Smooth muscle cell (in vitro differentiated cells): ENCODE data around the gene COL19A1. TPM values are rescaled to one million over a fixed set of nuclear protein-coding genes. Genes with fewer than 3 reads are reported as not detected.

Source experiments
- DNase-seq: peaks from one replicate; lab custom pipeline; 2025; ENCODE audit not compliant: unreplicated experiment; lab: John Stamatoyannopoulos, UW
- H2AFZ ChIP-seq: fragments of 200-600 bp; sonication (generic); 2 replicates; pipeline ENCODE4 v1.6.0; 2016; ENCODE audit warnings: antibody characterized with exemption, low read depth, mild to moderate bottlenecking
- H3F3A ChIP-seq: fragments of 200-600 bp; sonication (generic); 2 replicates; pipeline ENCODE4 v1.6.0; 2017; ENCODE audit warnings: antibody characterized with exemption, low read depth
- H3K27ac ChIP-seq: fragments of 200-600 bp; sonication (generic); 2 replicates; pipeline ENCODE4 v1.5.1; 2016; ENCODE audit warnings: low read depth, mild to moderate bottlenecking
- H3K27me3 ChIP-seq: fragments of 200-600 bp; sonication (generic); 2 replicates; pipeline ENCODE4 v1.6.1; 2016; ENCODE audit warnings: low read depth, mild to moderate bottlenecking
- H3K36me3 ChIP-seq: fragments of 200-600 bp; sonication (generic); 2 replicates; pipeline ENCODE4 v1.5.1; 2016; ENCODE audit warnings: low read depth
- H3K4me1 ChIP-seq: fragments of 200-600 bp; sonication (generic); 2 replicates; pipeline ENCODE4 v1.5.1; 2016; ENCODE audit warnings: low read depth
- H3K4me2 ChIP-seq: fragments of 200-600 bp; sonication (generic); 2 replicates; pipeline ENCODE4 v1.6.0; 2016; ENCODE audit warnings: mild to moderate bottlenecking
- H3K4me3 ChIP-seq: fragments of 200-600 bp; sonication (generic); 2 replicates; pipeline ENCODE4 v1.5.1; 2016; ENCODE audit warnings: mild to moderate bottlenecking
- H3K79me2 ChIP-seq: fragments of 200-600 bp; sonication (generic); 2 replicates; pipeline ENCODE4 v1.6.0; 2016; ENCODE audit warnings: low read depth, mild to moderate bottlenecking
- H3K9ac ChIP-seq: fragments of 200-600 bp; sonication (generic); 2 replicates; pipeline ENCODE4 v1.6.0; 2016; ENCODE audit warnings: low read depth
- H3K9me3 ChIP-seq: fragments of 200-600 bp; sonication (generic); replicated peaks from 2 replicates; pipeline ENCODE4 v1.5.1; 2016; ENCODE audit warnings: low read depth
- H4K20me1 ChIP-seq: fragments of 200-600 bp; sonication (generic); 2 replicates; pipeline ENCODE4 v1.6.0; 2016; ENCODE audit warnings: low read depth
- WGBS: methylation state at CpG from one replicate; pipeline ENCODE4 v1.1.7; 2016; ENCODE audit warnings: low lambda C conversion rate; 5-methylcytosine and 5-hydroxymethylcytosine counted together
- polyA plus RNA-seq: library from polyadenylated mRNA; unstranded; fragments of >200 nt; fragmentation: Nextera tagmentation; extraction: Ambion mirVana; gene quantifications from 2 replicates; pipeline ENCODE4 v1.2.1, GENCODE V29; 2016
- total RNA-seq: library from RNA; depleted of rRNA; stranded (reverse); fragments of >200 nt; gene quantifications from 2 replicates; pipeline ENCODE4 v1.2.3, GENCODE V29; 2014
- TF ChIP-seq, protein P1 (sequence below): fragments of 200-600 bp; sonication (generic); IDR thresholded peaks from 2 replicates; pipeline ENCODE4 v1.5.1; 2017; ENCODE audit warnings: borderline replicate concordance, mild to moderate bottlenecking, antibody characterized with exemption; ENCODE audit not compliant: insufficient read depth, poor library complexity, severe bottlenecking

Gene COL19A1
- total and polyA plus RNA-seq, 2 experiments from 2014 or later = 0.55 to 1.6 TPM

- Histone ChIP-seq H3F3A (no peaks in the 10 kb centered on the region), H3K4me3 (no peak overlapping the region), H3K9me3 (no peaks in the 10 kb centered on the region), H3K79me2 (no peaks in the 10 kb centered on the region), H4K20me1 (no peaks in the 10 kb centered on the region), H3K36me3 (no peaks in the 10 kb centered on the region), H3K4me1 (no peaks in the 10 kb centered on the region), H3K4me2 (no peak overlapping the region), H3K27me3 (no peaks in the 10 kb centered on the region), H2AFZ (no peak overlapping the region), H3K27ac (no peak overlapping the region), H3K9ac (no peak overlapping the region)
- 81% methylated on average over 3 of the region's 3 CpGs for WGBS
- DNase-seq = no peak
- TF ChIP-seq, protein P1, sequence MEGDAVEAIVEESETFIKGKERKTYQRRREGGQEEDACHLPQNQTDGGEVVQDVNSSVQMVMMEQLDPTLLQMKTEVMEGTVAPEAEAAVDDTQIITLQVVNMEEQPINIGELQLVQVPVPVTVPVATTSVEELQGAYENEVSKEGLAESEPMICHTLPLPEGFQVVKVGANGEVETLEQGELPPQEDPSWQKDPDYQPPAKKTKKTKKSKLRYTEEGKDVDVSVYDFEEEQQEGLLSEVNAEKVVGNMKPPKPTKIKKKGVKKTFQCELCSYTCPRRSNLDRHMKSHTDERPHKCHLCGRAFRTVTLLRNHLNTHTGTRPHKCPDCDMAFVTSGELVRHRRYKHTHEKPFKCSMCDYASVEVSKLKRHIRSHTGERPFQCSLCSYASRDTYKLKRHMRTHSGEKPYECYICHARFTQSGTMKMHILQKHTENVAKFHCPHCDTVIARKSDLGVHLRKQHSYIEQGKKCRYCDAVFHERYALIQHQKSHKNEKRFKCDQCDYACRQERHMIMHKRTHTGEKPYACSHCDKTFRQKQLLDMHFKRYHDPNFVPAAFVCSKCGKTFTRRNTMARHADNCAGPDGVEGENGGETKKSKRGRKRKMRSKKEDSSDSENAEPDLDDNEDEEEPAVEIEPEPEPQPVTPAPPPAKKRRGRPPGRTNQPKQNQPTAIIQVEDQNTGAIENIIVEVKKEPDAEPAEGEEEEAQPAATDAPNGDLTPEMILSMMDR = no peak
Observed at GRCh38 chr6:70045413-70045812, 179.1 kb downstream of the COL19A1 start.

GRCh38 chr6:70051197-70052124, 185.1 kb downstream of the COL19A1 start:
- Histone ChIP-seq H3F3A (no peaks in the 10 kb centered on the region), H3K4me1 (no peaks in the 10 kb centered on the region), H3K36me3 (no peaks in the 10 kb centered on the region), H3K27ac (no peak overlapping the region), H2AFZ (no peak overlapping the region), H3K79me2 (no peaks in the 10 kb centered on the region), H3K9me3 (no peaks in the 10 kb centered on the region), H3K27me3 (no peaks in the 10 kb centered on the region), H4K20me1 (no peaks in the 10 kb centered on the region), H3K4me3 (no peak overlapping the region), H3K4me2 (no peak overlapping the region), H3K9ac (no peak overlapping the region)
- WGBS = 86% methylated on average over 5 of the region's 5 CpGs
- TF ChIP-seq, protein P1 = no peak
- DNase-seq = no peak

DNA sequence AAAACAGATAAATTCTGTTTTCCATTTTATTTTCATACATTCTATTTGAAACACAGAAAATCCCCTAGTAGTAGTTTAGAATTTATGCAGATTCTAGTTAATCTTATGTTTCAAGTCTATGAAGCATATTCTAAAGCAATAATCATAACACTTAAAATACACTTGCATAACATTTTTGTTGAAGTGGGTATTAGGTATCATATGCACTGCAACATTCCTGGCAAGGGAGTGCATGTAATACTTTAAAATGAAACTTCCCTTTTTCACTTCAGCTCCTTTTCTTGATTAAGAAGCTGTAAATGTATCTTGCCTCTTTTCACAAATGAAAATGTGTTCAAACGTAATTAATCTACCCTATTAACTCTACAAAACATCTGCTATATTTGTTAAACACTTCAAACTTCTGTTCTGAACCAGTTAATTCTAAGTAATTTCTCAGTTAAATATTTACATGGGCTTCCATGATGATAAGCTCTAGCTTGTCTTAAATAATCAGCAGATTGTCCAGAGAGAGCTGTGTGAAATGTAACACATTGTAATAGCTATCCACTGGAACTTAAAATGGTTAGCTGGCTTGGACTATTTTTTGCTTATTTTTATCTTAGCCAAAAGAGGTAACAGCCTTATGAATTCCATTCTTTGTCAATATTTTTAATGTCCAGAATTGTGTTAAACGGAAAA, 192.8 kb downstream of the COL19A1 start:
- Histone ChIP-seq H3K4me1 (no peaks in the 10 kb centered on the region), H3K4me3 (no peak overlapping the region), H2AFZ (no peak overlapping the region), H3K79me2 (no peaks in the 10 kb centered on the region), H3K4me2 (no peak overlapping the region), H3F3A (no peaks in the 10 kb centered on the region), H3K9ac (no peak overlapping the region), H3K27me3 (no peaks in the 10 kb centered on the region), H3K36me3 (no peaks in the 10 kb centered on the region), H3K9me3 (no peaks in the 10 kb centered on the region), H3K27ac (no peak overlapping the region), H4K20me1 (no peaks in the 10 kb centered on the region)
- no peak for DNase-seq
- 72% methylated on average over 2 of the region's 2 CpGs for whole genome bisulfite sequencing
- TF ChIP-seq, protein P1 = no peak
